Activated CD4-positive, alpha-beta T cell treated with anti-CD3 and anti-CD28 coated beads for 36 hours (primary cell): ENCODE measurements around the gene POLR3F. TPM values are rescaled to one million over a fixed set of nuclear protein-coding genes. Genes with fewer than 3 reads are reported as not detected.
"Not testable (repeated sequence)": the region's sequence is repeated elsewhere in the genome, so short reads cannot be mapped to it uniquely, and the experiment has no call there.

Source experiments
- ATAC-seq: fragments of 200-7000 bp; cut with Tn5 transposase; one replicate; pipeline ENCODE4 v1.10.0; 2021; ENCODE audit warnings: mild to moderate bottlenecking, moderate library complexity
- CTCF ChIA-PET: fragments of 350-600 bp; sonication (Branson Sonifier 250); formaldehyde crosslinking; loops from one replicate; lab custom pipeline; 2021; ENCODE audit warnings: antibody characterized with exemption; lab: Charles Lee
- POLR2A ChIA-PET: fragments of 350-600 bp; sonication (Branson Sonifier 250); formaldehyde crosslinking; loops from one replicate; lab custom pipeline; 2021; ENCODE audit warnings: antibody characterized with exemption, inconsistent platforms; lab: Charles Lee
- DNase-seq: peaks from one replicate; pipeline ENCODE4 v3.0.0-alpha.2; 2020
- H3K27ac Mint-ChIP-seq: one replicate; pipeline ENCODE4 v1.8.0; 2021; ENCODE audit warnings: mixed read lengths
- H3K27me3 Mint-ChIP-seq: one replicate; pipeline ENCODE4 v1.8.0; 2021; ENCODE audit warnings: mixed read lengths
- H3K36me3 Mint-ChIP-seq: one replicate; pipeline ENCODE4 v1.8.0; 2021; ENCODE audit warnings: low read depth, mixed read lengths
- H3K4me1 Mint-ChIP-seq: one replicate; pipeline ENCODE4 v1.8.0; 2021; ENCODE audit warnings: mixed read lengths
- H3K4me3 Mint-ChIP-seq: one replicate; pipeline ENCODE4 v1.8.0; 2021; ENCODE audit warnings: mild to moderate bottlenecking, moderate library complexity, mixed read lengths
- H3K9me3 Mint-ChIP-seq: one replicate; pipeline ENCODE4 v1.8.0; 2021; ENCODE audit warnings: low read depth, mixed read lengths
- intact Hi-C, 2 experiments: fragments of 100-400 bp; cut with DNase I in 1 of 2; cut with micrococcal nuclease in 1 of 2; formaldehyde crosslinking; loops; one replicate each; pipeline versions ENCODE4 v1.14.2 to v1.15.1; 2022 to 2024; cut with DNase I, micrococcal nuclease
- total RNA-seq, 2 experiments: library from RNA; stranded (reverse); gene quantifications; one replicate each; pipeline ENCODE4 v1.2.3, GENCODE V29; 2021

The POLR3F gene
- total RNA-seq, 2 experiments from 2014 or later = 9.8 to 11.8 TPM

GRCh38 chr20:18504479-18505060 lies 37.4 kb downstream of the POLR3F start:
- POLR2A ChIA-PET = no interaction called here
- CTCF ChIA-PET = no interaction called here
- Mint-ChIP-seq H3K36me3 (peaks cover 16% of the 10 kb centered on the region), H3K27me3 (no peaks in the 10 kb centered on the region), H3K9me3 (no peaks in the 10 kb centered on the region), H3K4me1 (peaks cover 26% of the 10 kb centered on the region), H3K4me3 (no peak overlapping the region), H3K27ac (no peak overlapping the region)
- intact Hi-C loops = loop anchor here (5.0 to 10.0 kb wide), 3 partner anchors 510 to 1513 kb away; partner anchors contain the start of genes NAA20 (in 1 of the 2) and RRBP1 (in 1 of the 2)
- DNase-seq = no peak
- no peak for ATAC-seq

GRCh38 chr20:18506744-18507143 lies 39.6 kb downstream of the POLR3F start:
- peak; percentile 17 for ATAC-seq
- Mint-ChIP-seq H3K36me3 (peaks cover 33% of the 10 kb centered on the region), H3K4me1 (peaks cover 46% of the 10 kb centered on the region), H3K27ac (peak overlapping the region; percentile 100), H3K4me3 (peak overlapping the region; percentile 99), H3K9me3 (no peaks in the 10 kb centered on the region), H3K27me3 (no peaks in the 10 kb centered on the region)
- CTCF ChIA-PET = interaction anchor here (0.7 to 2.4 kb wide), 10 partner anchors 9 to 1004 kb away, joined by 3 to 19 read pairs (median 3); partner anchors contain the start of genes DZANK1, RBBP9 and SMIM26
- DNase-seq = peak; percentile 62
- intact Hi-C loops = loop anchor here (1.0 to 10.0 kb wide), 18 partner anchors 9 to 1546 kb away; partner anchors contain the start of genes DZANK1 (in 2 of the 2), MGME1 (in 2 of the 2), NAA20 (in 2 of the 2) and POLR3F (in 2 of the 2)
- POLR2A ChIA-PET = interaction anchor here (0.7 to 2.3 kb wide), 7 partner anchors 10 to 825 kb away, joined by 3 to 28 read pairs (median 5); partner anchors contain the start of genes DZANK1, POLR3F, RBBP9 and RRBP1

- DNase-seq = peak; percentile 99
- intact Hi-C loops = loop anchor here (1.0 to 10.0 kb wide), 18 partner anchors 10 to 1545 kb away; partner anchors contain the start of genes DZANK1 (in 2 of the 2), MGME1 (in 2 of the 2), NAA20 (in 2 of the 2) and POLR3F (in 2 of the 2)
- H3K36me3 Mint-ChIP-seq = peaks cover 36% of the 10 kb centered on the region
- no peaks in the 10 kb centered on the region for H3K27me3 Mint-ChIP-seq
- peak within 1 kb of the TSS; percentile 99 for H3K4me3 Mint-ChIP-seq
- H3K9me3 Mint-ChIP-seq = no peaks in the 10 kb centered on the region
- peaks cover 49% of the 10 kb centered on the region for H3K4me1 Mint-ChIP-seq
- ATAC-seq = peak; percentile 94
- ChIA-PET POLR2A (interaction anchor here (0.6 to 2.3 kb wide), 10 partner anchors 10 to 825 kb away, joined by 3 to 28 read pairs (median 4); partner anchors contain the start of genes DZANK1, POLR3F, RBBP9 and RRBP1), CTCF (interaction anchor here (0.7 to 2.4 kb wide), 11 partner anchors 8 to 110 kb away, joined by 3 to 19 read pairs (median 3); partner anchors contain the start of genes DZANK1, RBBP9 and SMIM26)
- H3K27ac Mint-ChIP-seq = peak within 1 kb of the TSS; percentile 100
These were observed 40.3 kb downstream of the POLR3F start, which contains the start of gene SEC23B for GRCh38 chr20:18507218-18508191. SEC23B (plus strand) TSS chr20:18507940; CDS start chr20:18510836, 2,896 bp downstream.

GRCh38 chr20:18511571-18511970 lies 44.4 kb downstream of the POLR3F start:
- Mint-ChIP-seq H3K4me1 (peaks cover 58% of the 10 kb centered on the region), H3K36me3 (peaks cover 53% of the 10 kb centered on the region), H3K27me3 (no peaks in the 10 kb centered on the region), H3K27ac (no peak overlapping the region), H3K9me3 (no peaks in the 10 kb centered on the region), H3K4me3 (no peak overlapping the region)
- DNase-seq (no peak), ATAC-seq (no peak)
- ChIA-PET CTCF (no interaction called here), POLR2A (no interaction called here)
- intact Hi-C loops = no loop called here

GRCh38 chr20:18513208-18513607 lies 46.0 kb downstream of the POLR3F start:
- Mint-ChIP-seq H3K4me1 (peaks cover 48% of the 10 kb centered on the region), H3K27ac (no peak overlapping the region), H3K36me3 (peaks cover 47% of the 10 kb centered on the region), H3K4me3 (no peak overlapping the region), H3K27me3 (no peaks in the 10 kb centered on the region), H3K9me3 (no peaks in the 10 kb centered on the region)
- POLR2A ChIA-PET = no interaction called here
- no peak for DNase-seq
- no peak for ATAC-seq
- intact Hi-C loops = no loop called here
- CTCF ChIA-PET = no interaction called here

GRCh38 chr20:18514127-18514526 lies 46.9 kb downstream of the POLR3F start:
- peaks cover 41% of the 10 kb centered on the region for H3K4me1 Mint-ChIP-seq
- intact Hi-C loops = no loop called here
- ATAC-seq = no peak
- CTCF ChIA-PET = no interaction called here
- POLR2A ChIA-PET = no interaction called here
- H3K27ac Mint-ChIP-seq = no peak overlapping the region
- H3K27me3 Mint-ChIP-seq = no peaks in the 10 kb centered on the region
- H3K4me3 Mint-ChIP-seq = no peak overlapping the region
- peaks cover 42% of the 10 kb centered on the region for H3K36me3 Mint-ChIP-seq
- no peaks in the 10 kb centered on the region for H3K9me3 Mint-ChIP-seq
- no peak for DNase-seq

GRCh38 chr20:18515973-18516372 lies 48.8 kb downstream of the POLR3F start:
- no peaks in the 10 kb centered on the region for H3K27me3 Mint-ChIP-seq
- ATAC-seq (no peak), DNase-seq (no peak)
- intact Hi-C loops = no loop called here
- no peaks in the 10 kb centered on the region for H3K9me3 Mint-ChIP-seq
- ChIA-PET CTCF (interaction anchor here (0.6 to 1.1 kb wide), 3 partner anchors 9 to 285 kb away, joined by 3 to 4 read pairs (median 3); partner anchors contain the start of gene SEC23B), POLR2A (interaction anchor here (0.8 kb wide), 1 partner anchor 80 kb away, joined by 5 read pairs; no protein-coding TSS in a partner anchor)
- H3K4me1 Mint-ChIP-seq = peaks cover 24% of the 10 kb centered on the region
- peaks cover 27% of the 10 kb centered on the region for H3K36me3 Mint-ChIP-seq
- no peak overlapping the region for H3K4me3 Mint-ChIP-seq
- H3K27ac Mint-ChIP-seq = no peak overlapping the region

GRCh38 chr20:18522066-18522465 lies 54.9 kb downstream of the POLR3F start:
- intact Hi-C loops, POLR2A ChIA-PET, H3K4me3 Mint-ChIP-seq, ATAC-seq, H3K27me3 Mint-ChIP-seq, H3K27ac Mint-ChIP-seq, H3K9me3 Mint-ChIP-seq, CTCF ChIA-PET, H3K4me1 Mint-ChIP-seq, DNase-seq: not testable (repeated sequence)
- H3K36me3 Mint-ChIP-seq = peaks cover 14% of the 10 kb centered on the region

GRCh38 chr20:18523066-18523465 lies 55.9 kb downstream of the POLR3F start:
- Mint-ChIP-seq H3K27me3 (no peaks in the 10 kb centered on the region), H3K9me3 (no peaks in the 10 kb centered on the region), H3K4me3 (no peak overlapping the region), H3K4me1 (no peaks in the 10 kb centered on the region), H3K27ac (no peak overlapping the region), H3K36me3 (peaks cover 20% of the 10 kb centered on the region)
- no peak for ATAC-seq
- intact Hi-C loops = no loop called here
- CTCF ChIA-PET = interaction anchor here (0.7 kb wide), 1 partner anchor 371 kb away, joined by 4 read pairs; no protein-coding TSS in a partner anchor
- POLR2A ChIA-PET = no interaction called here
- no peak for DNase-seq

GRCh38 chr20:18524646-18525045 lies 57.5 kb downstream of the POLR3F start:
- intact Hi-C loops = no loop called here
- H3K9me3 Mint-ChIP-seq = no peaks in the 10 kb centered on the region
- CTCF ChIA-PET = no interaction called here
- no peak overlapping the region for H3K27ac Mint-ChIP-seq
- DNase-seq (no peak), ATAC-seq (no peak)
- H3K27me3 Mint-ChIP-seq = no peaks in the 10 kb centered on the region
- H3K4me1 Mint-ChIP-seq = no peaks in the 10 kb centered on the region
- H3K36me3 Mint-ChIP-seq = peaks cover 31% of the 10 kb centered on the region
- H3K4me3 Mint-ChIP-seq = no peak overlapping the region
- POLR2A ChIA-PET = no interaction called here

GRCh38 chr20:18526761-18527160 lies 59.6 kb downstream of the POLR3F start:
- DNase-seq, H3K27me3 Mint-ChIP-seq, POLR2A ChIA-PET, H3K27ac Mint-ChIP-seq, ATAC-seq, intact Hi-C loops, H3K4me3 Mint-ChIP-seq, H3K9me3 Mint-ChIP-seq, H3K4me1 Mint-ChIP-seq: not testable (repeated sequence)
- H3K36me3 Mint-ChIP-seq = peaks cover 45% of the 10 kb centered on the region
- CTCF ChIA-PET = interaction anchor here (0.7 to 1.4 kb wide), 2 partner anchors 11 to 29 kb away, joined by 4 read pairs; no protein-coding TSS in a partner anchor
